ENCODE measurements around the gene MYO5B. TPM values are rescaled to one million over a fixed set of nuclear protein-coding genes. Genes with fewer than 3 reads are reported as not detected.

Gene MYO5B
- total RNA-seq, 1 experiment from 2014 or later = 32.1 TPM

DNA sequence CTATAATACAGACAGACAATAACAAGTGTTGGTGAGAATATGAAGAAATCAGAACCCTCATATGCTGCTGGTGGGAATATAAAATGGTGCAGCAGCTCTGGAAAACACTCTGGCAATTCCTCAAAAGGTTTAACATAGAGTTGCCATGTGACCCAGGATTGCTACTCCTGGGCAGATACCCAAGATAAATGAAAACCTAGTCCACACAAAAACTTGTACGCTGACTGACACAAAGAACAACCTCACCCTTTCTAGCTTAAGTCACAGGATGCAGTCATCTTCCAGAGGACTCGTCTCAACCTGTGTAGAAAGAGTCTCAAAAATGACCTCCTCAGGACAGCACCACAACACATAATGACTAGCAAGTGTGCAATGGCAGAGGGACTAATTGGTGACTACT, 310.0 kb downstream of the MYO5B start:
- ChIA-PET RAD21 (ENCODE audit: low non-redundant PET in 1 of 2, low total read pairs in 2 of 2, uncharacterized antibody in 2 of 2, unreplicated experiment in 2 of 2) (no interaction called here), POLR2A (no interaction called here), CTCF (no interaction called here)
- Histone ChIP-seq H3K4me2 (ENCODE audit: low read length) (no peak overlapping the region), H3K9me3 (ENCODE audit: control insufficient read depth in 1 of 2, insufficient read depth in 1 of 2, low read depth in 1 of 2, low read length in 2 of 2) (no peaks in the 10 kb centered on the region), H3K27me3 (ENCODE audit: insufficient read depth, low read length) (no peaks in the 10 kb centered on the region), H3K9me2 (ENCODE audit: insufficient read depth) (no peaks in the 10 kb centered on the region), H3K4me1 (ENCODE audit: control insufficient read depth in 1 of 2, insufficient read depth in 2 of 2, low read length in 2 of 2) (no peaks in the 10 kb centered on the region), H3K36me3 (ENCODE audit: control insufficient read depth in 1 of 2, insufficient read depth in 2 of 2, low read length in 2 of 2) (no peaks in the 10 kb centered on the region), H3K4me3 (replicated peaks in 1 of 2; ENCODE audit: low read depth in 1 of 2, low read length in 2 of 2) (no peak overlapping the region), H3K9ac (ENCODE audit: low read length) (no peak overlapping the region), H3K27ac (ENCODE audit: low read depth, low read length) (no peak overlapping the region), H3K79me2 (ENCODE audit: insufficient read depth, low read length) (no peaks in the 10 kb centered on the region), H4K20me1 (ENCODE audit: insufficient read depth) (no peaks in the 10 kb centered on the region), H2AFZ (ENCODE audit: low read depth, low read length, poor library complexity, severe bottlenecking) (no peak overlapping the region)
- TF ChIP-seq POLR2AphosphoS5 (IDR thresholded peaks at IDR 0.05; ENCODE audit: low read depth, low read length) (no peak), TCF7L2 (IDR thresholded peaks at IDR 0.05; ENCODE audit: borderline replicate concordance, extremely low read depth, insufficient read depth, insufficient read length) (no peak), SP1 (IDR thresholded peaks at IDR 0.05; ENCODE audit: low read depth) (no peak), EGR1 (IDR thresholded peaks at IDR 0.05; ENCODE audit: low read depth) (no peak), FOSL1 (IDR thresholded peaks at IDR 0.05; ENCODE audit: low read depth) (no peak), CBX3 (IDR thresholded peaks at IDR 0.05; ENCODE audit: low read depth) (no peak)
- TF ChIP-seq, protein P1, sequence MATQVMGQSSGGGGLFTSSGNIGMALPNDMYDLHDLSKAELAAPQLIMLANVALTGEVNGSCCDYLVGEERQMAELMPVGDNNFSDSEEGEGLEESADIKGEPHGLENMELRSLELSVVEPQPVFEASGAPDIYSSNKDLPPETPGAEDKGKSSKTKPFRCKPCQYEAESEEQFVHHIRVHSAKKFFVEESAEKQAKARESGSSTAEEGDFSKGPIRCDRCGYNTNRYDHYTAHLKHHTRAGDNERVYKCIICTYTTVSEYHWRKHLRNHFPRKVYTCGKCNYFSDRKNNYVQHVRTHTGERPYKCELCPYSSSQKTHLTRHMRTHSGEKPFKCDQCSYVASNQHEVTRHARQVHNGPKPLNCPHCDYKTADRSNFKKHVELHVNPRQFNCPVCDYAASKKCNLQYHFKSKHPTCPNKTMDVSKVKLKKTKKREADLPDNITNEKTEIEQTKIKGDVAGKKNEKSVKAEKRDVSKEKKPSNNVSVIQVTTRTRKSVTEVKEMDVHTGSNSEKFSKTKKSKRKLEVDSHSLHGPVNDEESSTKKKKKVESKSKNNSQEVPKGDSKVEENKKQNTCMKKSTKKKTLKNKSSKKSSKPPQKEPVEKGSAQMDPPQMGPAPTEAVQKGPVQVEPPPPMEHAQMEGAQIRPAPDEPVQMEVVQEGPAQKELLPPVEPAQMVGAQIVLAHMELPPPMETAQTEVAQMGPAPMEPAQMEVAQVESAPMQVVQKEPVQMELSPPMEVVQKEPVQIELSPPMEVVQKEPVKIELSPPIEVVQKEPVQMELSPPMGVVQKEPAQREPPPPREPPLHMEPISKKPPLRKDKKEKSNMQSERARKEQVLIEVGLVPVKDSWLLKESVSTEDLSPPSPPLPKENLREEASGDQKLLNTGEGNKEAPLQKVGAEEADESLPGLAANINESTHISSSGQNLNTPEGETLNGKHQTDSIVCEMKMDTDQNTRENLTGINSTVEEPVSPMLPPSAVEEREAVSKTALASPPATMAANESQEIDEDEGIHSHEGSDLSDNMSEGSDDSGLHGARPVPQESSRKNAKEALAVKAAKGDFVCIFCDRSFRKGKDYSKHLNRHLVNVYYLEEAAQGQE (IDR thresholded peaks at IDR 0.05; ENCODE audit: low read depth) = no peak
- TF ChIP-seq, protein P2, sequence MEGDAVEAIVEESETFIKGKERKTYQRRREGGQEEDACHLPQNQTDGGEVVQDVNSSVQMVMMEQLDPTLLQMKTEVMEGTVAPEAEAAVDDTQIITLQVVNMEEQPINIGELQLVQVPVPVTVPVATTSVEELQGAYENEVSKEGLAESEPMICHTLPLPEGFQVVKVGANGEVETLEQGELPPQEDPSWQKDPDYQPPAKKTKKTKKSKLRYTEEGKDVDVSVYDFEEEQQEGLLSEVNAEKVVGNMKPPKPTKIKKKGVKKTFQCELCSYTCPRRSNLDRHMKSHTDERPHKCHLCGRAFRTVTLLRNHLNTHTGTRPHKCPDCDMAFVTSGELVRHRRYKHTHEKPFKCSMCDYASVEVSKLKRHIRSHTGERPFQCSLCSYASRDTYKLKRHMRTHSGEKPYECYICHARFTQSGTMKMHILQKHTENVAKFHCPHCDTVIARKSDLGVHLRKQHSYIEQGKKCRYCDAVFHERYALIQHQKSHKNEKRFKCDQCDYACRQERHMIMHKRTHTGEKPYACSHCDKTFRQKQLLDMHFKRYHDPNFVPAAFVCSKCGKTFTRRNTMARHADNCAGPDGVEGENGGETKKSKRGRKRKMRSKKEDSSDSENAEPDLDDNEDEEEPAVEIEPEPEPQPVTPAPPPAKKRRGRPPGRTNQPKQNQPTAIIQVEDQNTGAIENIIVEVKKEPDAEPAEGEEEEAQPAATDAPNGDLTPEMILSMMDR (IDR thresholded peaks at IDR 0.05 in 2 of 3, conservative IDR thresholded peaks at IDR 0.05 in 1 of 3; ENCODE audit: borderline replicate concordance in 1 of 3, insufficient read depth in 1 of 3, low read depth in 2 of 3, low read length in 2 of 3) = no peak
- TF ChIP-seq, protein P3, sequence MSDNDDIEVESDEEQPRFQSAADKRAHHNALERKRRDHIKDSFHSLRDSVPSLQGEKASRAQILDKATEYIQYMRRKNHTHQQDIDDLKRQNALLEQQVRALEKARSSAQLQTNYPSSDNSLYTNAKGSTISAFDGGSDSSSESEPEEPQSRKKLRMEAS (IDR thresholded peaks at IDR 0.05) = no peak
- intact Hi-C loops (cut with micrococcal nuclease) = loop anchor here (10.0 kb wide), 1 partner anchor 470 kb away; no protein-coding TSS in a partner anchor
- no peak for DNase-seq (ENCODE audit: low read depth, low spot score)
- ATAC-seq = no peak
- no TSS peak for BruUV-seq (replicated peaks)
